ENCODE measurements around the gene MCCC1.
A peak's percentile ranks its signal among the peaks of the same experiment; 100 is the strongest.
"Not testable (repeated sequence)": the region's sequence is repeated elsewhere in the genome, so short reads cannot be mapped to it uniquely, and the experiment has no call there.

The MCCC1 gene

GRCh38 chr3:183038757-183039156, 60.5 kb downstream of the MCCC1 start:
- no peak for DNase-seq

- no peak for DNase-seq
Measured at GRCh38 chr3:183038221-183038620, 61.1 kb downstream of the MCCC1 start.

GRCh38 chr3:183033746-183034145, 65.5 kb downstream of the MCCC1 start:
- no peak for DNase-seq

GRCh38 chr3:183032880-183033555, 66.3 kb downstream of the MCCC1 start:
- DNase-seq: no peak

GRCh38 chr3:183031826-183032225, 67.5 kb downstream of the MCCC1 start:
- no peak for DNase-seq

- no peak for DNase-seq
Measured at GRCh38 chr3:183028416-183028815, 70.9 kb downstream of the MCCC1 start.

- DNase-seq: no peak
Measured at GRCh38 chr3:183027276-183027675, 72.0 kb downstream of the MCCC1 start.

- no peak for DNase-seq
Measured at GRCh38 chr3:183022936-183023516, 76.3 kb downstream of the MCCC1 start.

- no peak for DNase-seq
Measured at GRCh38 chr3:183018421-183019192, 80.7 kb downstream of the MCCC1 start.

GRCh38 chr3:183015185-183015584, 84.1 kb downstream of the MCCC1 start:
- DNase-seq: no peak

- no peak for DNase-seq
Measured at GRCh38 chr3:183013856-183014255, 85.4 kb downstream of the MCCC1 start.

GRCh38 chr3:183013074-183013473, 86.2 kb downstream of the MCCC1 start:
- no peak for DNase-seq

GRCh38 chr3:183008800-183009199, 90.5 kb downstream of the MCCC1 start:
- no peak for DNase-seq

- DNase-seq: no peak
Measured at GRCh38 chr3:183008303-183008702, 91.0 kb downstream of the MCCC1 start.

GRCh38 chr3:183006396-183007002, 92.8 kb downstream of the MCCC1 start:
- no peak for DNase-seq

- DNase-seq: no peak
Measured at GRCh38 chr3:182999767-183000166, 99.5 kb downstream of the MCCC1 start.

GRCh38 chr3:182993486-182994201, 105.7 kb downstream of the MCCC1 start:
- not testable (repeated sequence) for DNase-seq

GRCh38 chr3:182989566-182989965, 109.7 kb downstream of the MCCC1 start:
- DNase-seq: no peak

GRCh38 chr3:182986021-182986420, 113.3 kb downstream of the MCCC1 start:
- no peak for DNase-seq

- DNase-seq: no peak
Measured at GRCh38 chr3:182983876-182984275, 115.4 kb downstream of the MCCC1 start.

- no peak for DNase-seq
Measured at GRCh38 chr3:182981038-182981380, 118.3 kb downstream of the MCCC1 start.

GRCh38 chr3:182980204-182981037, 118.9 kb downstream of the MCCC1 start, which contains the start of gene DCUN1D1:
Gene DCUN1D1, minus strand, starts transcription at chr3:182980538. Its CDS starts 49 bp downstream, at chr3:182980489.
- peak; percentile 92 to 96 for DNase-seq

All from NCI-H2081 (cell line).